Measurements from ENCODE around the gene AGAP1. TPM values are rescaled to one million over a fixed set of nuclear protein-coding genes. Genes with fewer than 3 reads are reported as not detected.

The AGAP1 gene
- total RNA-seq, 1 donor from 2014 or later = 44.0 TPM

DNA sequence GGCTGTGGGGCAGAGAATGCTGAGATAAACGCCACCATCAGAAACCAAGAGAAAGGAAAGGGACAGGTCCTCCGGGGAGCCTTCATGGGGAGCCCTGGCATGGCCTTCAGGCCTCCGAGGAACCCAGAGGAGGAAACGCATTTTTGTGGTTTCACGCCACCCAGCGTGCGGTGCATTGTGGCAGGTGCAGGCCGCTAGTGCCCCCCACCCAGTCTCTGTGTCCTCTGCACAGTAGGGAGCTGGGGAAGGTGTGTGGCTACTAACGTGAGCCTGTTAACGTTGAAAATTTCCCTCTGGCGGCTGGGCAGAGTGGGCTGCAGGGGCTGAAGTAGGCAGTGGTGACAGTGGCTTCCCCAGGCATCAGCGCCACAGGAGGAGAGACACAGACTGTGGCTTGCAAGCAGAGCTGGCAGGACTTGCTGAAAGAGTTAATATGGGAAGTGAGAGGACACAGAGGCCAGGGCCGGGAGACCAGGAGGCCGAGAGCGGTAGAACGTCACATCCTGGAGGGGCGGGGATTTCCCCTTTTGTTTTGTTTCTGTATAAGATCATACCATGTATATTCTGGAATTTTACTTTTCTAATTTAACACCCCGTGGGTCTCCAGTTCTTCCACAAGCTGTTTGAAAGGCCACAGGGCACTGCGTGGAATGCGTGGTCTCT, 507.5 kb downstream of the AGAP1 start:
- Mint-ChIP-seq H3K4me1 (no peaks in the 10 kb centered on the region), H3K27ac (no peak overlapping the region), H3K27me3 (ENCODE audit: low read depth) (no peaks in the 10 kb centered on the region), H3K4me3 (no peak overlapping the region), H3K36me3 (peaks cover 2% of the 10 kb centered on the region), H3K9me3 (peaks cover 3% of the 10 kb centered on the region)
- TF ChIP-seq, protein P1, sequence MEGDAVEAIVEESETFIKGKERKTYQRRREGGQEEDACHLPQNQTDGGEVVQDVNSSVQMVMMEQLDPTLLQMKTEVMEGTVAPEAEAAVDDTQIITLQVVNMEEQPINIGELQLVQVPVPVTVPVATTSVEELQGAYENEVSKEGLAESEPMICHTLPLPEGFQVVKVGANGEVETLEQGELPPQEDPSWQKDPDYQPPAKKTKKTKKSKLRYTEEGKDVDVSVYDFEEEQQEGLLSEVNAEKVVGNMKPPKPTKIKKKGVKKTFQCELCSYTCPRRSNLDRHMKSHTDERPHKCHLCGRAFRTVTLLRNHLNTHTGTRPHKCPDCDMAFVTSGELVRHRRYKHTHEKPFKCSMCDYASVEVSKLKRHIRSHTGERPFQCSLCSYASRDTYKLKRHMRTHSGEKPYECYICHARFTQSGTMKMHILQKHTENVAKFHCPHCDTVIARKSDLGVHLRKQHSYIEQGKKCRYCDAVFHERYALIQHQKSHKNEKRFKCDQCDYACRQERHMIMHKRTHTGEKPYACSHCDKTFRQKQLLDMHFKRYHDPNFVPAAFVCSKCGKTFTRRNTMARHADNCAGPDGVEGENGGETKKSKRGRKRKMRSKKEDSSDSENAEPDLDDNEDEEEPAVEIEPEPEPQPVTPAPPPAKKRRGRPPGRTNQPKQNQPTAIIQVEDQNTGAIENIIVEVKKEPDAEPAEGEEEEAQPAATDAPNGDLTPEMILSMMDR (IDR thresholded peaks at IDR 0.05; ENCODE audit: unreplicated experiment) = no peak
- no peak for DNase-seq (ENCODE audit: low spot score in 2 of 2, unreplicated experiment in 2 of 2)

DNA sequence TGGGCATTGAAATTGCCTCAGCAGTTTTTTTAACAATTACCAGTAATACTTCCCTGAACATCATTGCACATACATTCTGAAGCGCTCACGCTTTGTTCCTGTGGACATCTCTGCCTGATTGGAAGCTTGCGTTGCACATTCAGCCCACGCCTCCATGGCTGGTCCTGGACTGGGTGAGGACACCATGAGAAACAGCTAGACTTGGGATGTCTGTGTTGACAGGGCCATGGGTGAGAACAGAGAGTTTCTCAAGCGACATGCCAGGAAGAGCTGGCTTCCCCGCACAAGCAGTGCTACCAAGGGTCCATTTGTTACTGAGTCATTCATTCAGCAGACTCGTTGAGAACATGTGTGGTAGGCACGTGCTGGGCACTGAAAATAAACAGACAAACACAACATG, 508.0 kb downstream of the AGAP1 start:
- DNase-seq (ENCODE audit: low spot score in 2 of 2, unreplicated experiment in 2 of 2) = no peak
- Mint-ChIP-seq H3K27me3 (ENCODE audit: low read depth) (no peaks in the 10 kb centered on the region), H3K36me3 (peaks cover 4% of the 10 kb centered on the region), H3K4me1 (no peaks in the 10 kb centered on the region), H3K4me3 (no peak overlapping the region), H3K9me3 (peaks cover 4% of the 10 kb centered on the region), H3K27ac (no peak overlapping the region)
- TF ChIP-seq, protein P1 (IDR thresholded peaks at IDR 0.05; ENCODE audit: unreplicated experiment) = no peak

DNA sequence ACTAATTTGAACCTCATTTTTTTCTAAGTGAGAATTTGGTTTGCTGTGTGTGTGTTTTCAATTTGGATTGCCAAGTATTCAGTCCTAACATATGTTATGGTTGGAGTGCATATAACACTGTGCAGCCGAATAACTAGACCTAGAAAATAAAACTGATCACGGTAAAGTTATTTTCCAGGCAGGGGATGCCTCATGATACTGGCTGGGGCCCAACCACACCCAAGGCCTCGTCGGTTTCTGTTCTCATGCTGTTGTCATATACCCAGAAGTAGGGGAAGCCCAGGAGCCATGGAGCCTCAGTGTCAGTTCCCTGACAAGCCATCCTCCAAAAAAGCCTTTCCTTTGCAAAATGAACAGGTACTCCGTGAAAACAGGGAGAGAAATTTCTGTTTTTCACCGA, 514.2 kb downstream of the AGAP1 start:
- Mint-ChIP-seq H3K9me3 (peaks cover 4% of the 10 kb centered on the region), H3K27me3 (ENCODE audit: low read depth) (no peaks in the 10 kb centered on the region), H3K4me1 (no peaks in the 10 kb centered on the region), H3K4me3 (no peak overlapping the region), H3K27ac (no peak overlapping the region), H3K36me3 (peaks cover 9% of the 10 kb centered on the region)
- DNase-seq (ENCODE audit: low spot score in 2 of 2, unreplicated experiment in 2 of 2) = no peak
- TF ChIP-seq, protein P1 (IDR thresholded peaks at IDR 0.05; ENCODE audit: unreplicated experiment) = no peak

- Mint-ChIP-seq H3K36me3 (peaks cover 9% of the 10 kb centered on the region), H3K4me1 (no peaks in the 10 kb centered on the region), H3K27ac (no peak overlapping the region), H3K9me3 (peaks cover 4% of the 10 kb centered on the region), H3K4me3 (no peak overlapping the region), H3K27me3 (ENCODE audit: low read depth) (no peaks in the 10 kb centered on the region)
- TF ChIP-seq, protein P1 (IDR thresholded peaks at IDR 0.05; ENCODE audit: unreplicated experiment) = no peak
- no peak for DNase-seq (ENCODE audit: low spot score in 2 of 2, unreplicated experiment in 2 of 2)
Observed at GRCh38 chr2:236008857-236009256, 515.0 kb downstream of the AGAP1 start.

- TF ChIP-seq, protein P1 (IDR thresholded peaks at IDR 0.05; ENCODE audit: unreplicated experiment) = no peak
- Mint-ChIP-seq H3K27me3 (ENCODE audit: low read depth) (peaks cover 1% of the 10 kb centered on the region), H3K4me3 (no peak overlapping the region), H3K4me1 (no peaks in the 10 kb centered on the region), H3K9me3 (peaks cover 2% of the 10 kb centered on the region), H3K27ac (no peak overlapping the region), H3K36me3 (peaks cover 9% of the 10 kb centered on the region)
- DNase-seq (ENCODE audit: low spot score in 2 of 2, unreplicated experiment in 2 of 2) = no peak
Observed at GRCh38 chr2:236010920-236011685, 517.3 kb downstream of the AGAP1 start.

Data from mesothelial cell of epicardium (in vitro differentiated cells).